ENCODE data around the gene CMIP.

DNA sequence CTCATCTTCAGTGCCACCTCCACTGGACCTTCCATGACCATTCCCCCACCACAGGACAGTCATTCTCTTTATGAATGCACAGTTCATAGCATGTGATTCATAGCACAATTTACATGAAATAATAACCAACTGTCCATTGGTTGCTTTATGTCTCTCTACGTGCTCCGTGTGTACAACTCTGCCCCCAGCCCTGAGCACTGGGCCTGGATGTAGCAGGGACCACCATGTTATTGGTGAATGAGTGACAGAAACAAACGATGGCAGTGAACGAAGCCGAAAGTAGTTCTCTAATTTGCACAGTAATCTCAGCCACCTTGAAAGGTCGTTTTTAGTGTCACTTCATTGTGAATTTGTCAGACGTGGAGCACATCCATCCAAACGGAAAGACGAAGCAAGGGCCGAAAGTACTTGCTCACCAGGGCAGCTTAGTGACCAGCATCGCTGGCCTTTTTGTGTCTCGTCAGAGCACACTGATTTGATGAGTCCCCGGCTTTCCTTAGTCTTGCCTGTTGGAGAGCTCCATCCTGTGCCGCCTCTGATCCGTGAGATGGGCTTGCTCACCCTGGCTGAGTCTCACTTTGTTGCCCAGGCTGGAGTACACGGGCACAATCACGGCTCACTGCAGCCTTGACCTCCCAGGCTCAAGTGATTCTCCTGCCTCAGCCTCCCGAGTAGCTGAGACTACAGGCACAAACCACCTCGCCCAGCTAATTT lies 95.3 kb downstream of the CMIP start:
- TF ChIP-seq, protein P1, sequence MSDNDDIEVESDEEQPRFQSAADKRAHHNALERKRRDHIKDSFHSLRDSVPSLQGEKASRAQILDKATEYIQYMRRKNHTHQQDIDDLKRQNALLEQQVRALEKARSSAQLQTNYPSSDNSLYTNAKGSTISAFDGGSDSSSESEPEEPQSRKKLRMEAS (IDR thresholded peaks at IDR 0.05): no peak
- TF ChIP-seq YY1 (IDR thresholded peaks at IDR 0.05; ENCODE audit: low read depth) (no peak), EGR1 (IDR thresholded peaks at IDR 0.05) (no peak), EP300 (IDR thresholded peaks at IDR 0.05; ENCODE audit: borderline replicate concordance) (no peak)
